ENCODE data around the gene ZNF341. TPM values are rescaled to one million over a fixed set of nuclear protein-coding genes. Genes with fewer than 3 reads are reported as not detected.

The ZNF341 gene
- total and polyA plus RNA-seq, 2 of the 8 experiments (the other 6 are each of a cell fraction or from before 2014, with no cell fraction given) = 5.8 to 6.4 TPM

GRCh38 chr20:33810885-33811775, 79.3 kb downstream of the ZNF341 start, which contains the start of gene CHMP4B (continued):
- TF ChIP-seq, protein P1, sequence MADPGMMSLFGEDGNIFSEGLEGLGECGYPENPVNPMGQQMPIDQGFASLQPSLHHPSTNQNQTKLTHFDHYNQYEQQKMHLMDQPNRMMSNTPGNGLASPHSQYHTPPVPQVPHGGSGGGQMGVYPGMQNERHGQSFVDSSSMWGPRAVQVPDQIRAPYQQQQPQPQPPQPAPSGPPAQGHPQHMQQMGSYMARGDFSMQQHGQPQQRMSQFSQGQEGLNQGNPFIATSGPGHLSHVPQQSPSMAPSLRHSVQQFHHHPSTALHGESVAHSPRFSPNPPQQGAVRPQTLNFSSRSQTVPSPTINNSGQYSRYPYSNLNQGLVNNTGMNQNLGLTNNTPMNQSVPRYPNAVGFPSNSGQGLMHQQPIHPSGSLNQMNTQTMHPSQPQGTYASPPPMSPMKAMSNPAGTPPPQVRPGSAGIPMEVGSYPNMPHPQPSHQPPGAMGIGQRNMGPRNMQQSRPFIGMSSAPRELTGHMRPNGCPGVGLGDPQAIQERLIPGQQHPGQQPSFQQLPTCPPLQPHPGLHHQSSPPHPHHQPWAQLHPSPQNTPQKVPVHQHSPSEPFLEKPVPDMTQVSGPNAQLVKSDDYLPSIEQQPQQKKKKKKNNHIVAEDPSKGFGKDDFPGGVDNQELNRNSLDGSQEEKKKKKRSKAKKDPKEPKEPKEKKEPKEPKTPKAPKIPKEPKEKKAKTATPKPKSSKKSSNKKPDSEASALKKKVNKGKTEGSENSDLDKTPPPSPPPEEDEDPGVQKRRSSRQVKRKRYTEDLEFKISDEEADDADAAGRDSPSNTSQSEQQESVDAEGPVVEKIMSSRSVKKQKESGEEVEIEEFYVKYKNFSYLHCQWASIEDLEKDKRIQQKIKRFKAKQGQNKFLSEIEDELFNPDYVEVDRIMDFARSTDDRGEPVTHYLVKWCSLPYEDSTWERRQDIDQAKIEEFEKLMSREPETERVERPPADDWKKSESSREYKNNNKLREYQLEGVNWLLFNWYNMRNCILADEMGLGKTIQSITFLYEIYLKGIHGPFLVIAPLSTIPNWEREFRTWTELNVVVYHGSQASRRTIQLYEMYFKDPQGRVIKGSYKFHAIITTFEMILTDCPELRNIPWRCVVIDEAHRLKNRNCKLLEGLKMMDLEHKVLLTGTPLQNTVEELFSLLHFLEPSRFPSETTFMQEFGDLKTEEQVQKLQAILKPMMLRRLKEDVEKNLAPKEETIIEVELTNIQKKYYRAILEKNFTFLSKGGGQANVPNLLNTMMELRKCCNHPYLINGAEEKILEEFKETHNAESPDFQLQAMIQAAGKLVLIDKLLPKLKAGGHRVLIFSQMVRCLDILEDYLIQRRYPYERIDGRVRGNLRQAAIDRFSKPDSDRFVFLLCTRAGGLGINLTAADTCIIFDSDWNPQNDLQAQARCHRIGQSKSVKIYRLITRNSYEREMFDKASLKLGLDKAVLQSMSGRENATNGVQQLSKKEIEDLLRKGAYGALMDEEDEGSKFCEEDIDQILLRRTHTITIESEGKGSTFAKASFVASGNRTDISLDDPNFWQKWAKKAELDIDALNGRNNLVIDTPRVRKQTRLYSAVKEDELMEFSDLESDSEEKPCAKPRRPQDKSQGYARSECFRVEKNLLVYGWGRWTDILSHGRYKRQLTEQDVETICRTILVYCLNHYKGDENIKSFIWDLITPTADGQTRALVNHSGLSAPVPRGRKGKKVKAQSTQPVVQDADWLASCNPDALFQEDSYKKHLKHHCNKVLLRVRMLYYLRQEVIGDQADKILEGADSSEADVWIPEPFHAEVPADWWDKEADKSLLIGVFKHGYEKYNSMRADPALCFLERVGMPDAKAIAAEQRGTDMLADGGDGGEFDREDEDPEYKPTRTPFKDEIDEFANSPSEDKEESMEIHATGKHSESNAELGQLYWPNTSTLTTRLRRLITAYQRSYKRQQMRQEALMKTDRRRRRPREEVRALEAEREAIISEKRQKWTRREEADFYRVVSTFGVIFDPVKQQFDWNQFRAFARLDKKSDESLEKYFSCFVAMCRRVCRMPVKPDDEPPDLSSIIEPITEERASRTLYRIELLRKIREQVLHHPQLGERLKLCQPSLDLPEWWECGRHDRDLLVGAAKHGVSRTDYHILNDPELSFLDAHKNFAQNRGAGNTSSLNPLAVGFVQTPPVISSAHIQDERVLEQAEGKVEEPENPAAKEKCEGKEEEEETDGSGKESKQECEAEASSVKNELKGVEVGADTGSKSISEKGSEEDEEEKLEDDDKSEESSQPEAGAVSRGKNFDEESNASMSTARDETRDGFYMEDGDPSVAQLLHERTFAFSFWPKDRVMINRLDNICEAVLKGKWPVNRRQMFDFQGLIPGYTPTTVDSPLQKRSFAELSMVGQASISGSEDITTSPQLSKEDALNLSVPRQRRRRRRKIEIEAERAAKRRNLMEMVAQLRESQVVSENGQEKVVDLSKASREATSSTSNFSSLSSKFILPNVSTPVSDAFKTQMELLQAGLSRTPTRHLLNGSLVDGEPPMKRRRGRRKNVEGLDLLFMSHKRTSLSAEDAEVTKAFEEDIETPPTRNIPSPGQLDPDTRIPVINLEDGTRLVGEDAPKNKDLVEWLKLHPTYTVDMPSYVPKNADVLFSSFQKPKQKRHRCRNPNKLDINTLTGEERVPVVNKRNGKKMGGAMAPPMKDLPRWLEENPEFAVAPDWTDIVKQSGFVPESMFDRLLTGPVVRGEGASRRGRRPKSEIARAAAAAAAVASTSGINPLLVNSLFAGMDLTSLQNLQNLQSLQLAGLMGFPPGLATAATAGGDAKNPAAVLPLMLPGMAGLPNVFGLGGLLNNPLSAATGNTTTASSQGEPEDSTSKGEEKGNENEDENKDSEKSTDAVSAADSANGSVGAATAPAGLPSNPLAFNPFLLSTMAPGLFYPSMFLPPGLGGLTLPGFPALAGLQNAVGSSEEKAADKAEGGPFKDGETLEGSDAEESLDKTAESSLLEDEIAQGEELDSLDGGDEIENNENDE (IDR thresholded peaks at IDR 0.05; ENCODE audit: insufficient replicate concordance, low read length) = no peak
- TF ChIP-seq SP2 (IDR thresholded peaks at IDR 0.05; ENCODE audit: low read length) (no peak), EGR1 (IDR thresholded peaks at IDR 0.05; ENCODE audit: borderline replicate concordance, low read depth, low read length) (0 out of 2 replicates have a peak, but pooled peaks have one; percentile 57), RNF2 (IDR thresholded peaks at IDR 0.05; ENCODE audit: borderline replicate concordance, low read depth, low read length, missing control alignments, poor library complexity, severe bottlenecking) (no peak), CREB1 (IDR thresholded peaks at IDR 0.05) (peak; percentile 98), SP4 (IDR thresholded peaks at IDR 0.05; ENCODE audit: low read length) (no peak), ZNF274 (IDR thresholded peaks at IDR 0.05; ENCODE audit: borderline replicate concordance, extremely low read depth, low read length) (no peak), TCF12 (IDR thresholded peaks at IDR 0.05; ENCODE audit: low read depth, low read length) (peak; percentile 25; the same call in 1 of the 2 replicates), JUN (IDR thresholded peaks at IDR 0.05; ENCODE audit: low read depth, low read length) (no peak), NANOG (IDR thresholded peaks at IDR 0.05; ENCODE audit: insufficient read depth, low read depth, low read length, poor library complexity, severe bottlenecking) (no peak)

Data from H1 (cell line).